CD4-positive, alpha-beta T cell treated with Interleukin-4 for 1 hour (primary cell): Measurements from ENCODE around the gene KLHL28.

Experiments used
- DNase-seq, 2 donors: peaks; one replicate each; pipeline ENCODE4 v3.0.0-alpha.2; 2020 to 2022

The KLHL28 gene

GRCh38 chr14:44959538-44959937 is 2.2 kb downstream of the KLHL28 start:
- DNase-seq: no peak

- DNase-seq: no peak
Observed at GRCh38 chr14:44956866-44957265, 4.9 kb downstream of the KLHL28 start.

GRCh38 chr14:44955528-44955927 is 6.2 kb downstream of the KLHL28 start:
- no peak for DNase-seq

- DNase-seq: no peak
Observed at GRCh38 chr14:44954750-44955149, 7.0 kb downstream of the KLHL28 start.

- no peak for DNase-seq
Observed at GRCh38 chr14:44952391-44953110, 9.2 kb downstream of the KLHL28 start.

- no peak for DNase-seq
Observed at GRCh38 chr14:44951051-44951450, 10.7 kb downstream of the KLHL28 start.

GRCh38 chr14:44945264-44945663 is 16.5 kb downstream of the KLHL28 start:
- no peak for DNase-seq

- DNase-seq: no peak
Observed at GRCh38 chr14:44944107-44944506, 17.6 kb downstream of the KLHL28 start.

GRCh38 chr14:44942436-44942835 is 19.3 kb downstream of the KLHL28 start:
- DNase-seq: no peak

GRCh38 chr14:44941591-44941990 is 20.2 kb downstream of the KLHL28 start:
- DNase-seq: no peak

- DNase-seq: peak in 1 of 2 donors; percentile 32
Observed at GRCh38 chr14:44940944-44941343, 20.8 kb downstream of the KLHL28 start.

- DNase-seq: no peak
Observed at GRCh38 chr14:44940211-44940610, 21.5 kb downstream of the KLHL28 start.

GRCh38 chr14:44937547-44937946 is 24.2 kb downstream of the KLHL28 start:
- no peak for DNase-seq

- no peak for DNase-seq
Observed at GRCh38 chr14:44935155-44935554, 26.6 kb downstream of the KLHL28 start.

GRCh38 chr14:44928793-44929192 is 33.0 kb downstream of the KLHL28 start:
- DNase-seq: peak in 1 of 2 donors; percentile 32

GRCh38 chr14:44914849-44915248 is 46.9 kb downstream of the KLHL28 start:
- DNase-seq: no peak

- no peak for DNase-seq
Observed at GRCh38 chr14:44912041-44912869, 49.5 kb downstream of the KLHL28 start.

- DNase-seq: no peak
Observed at GRCh38 chr14:44910821-44911220, 50.9 kb downstream of the KLHL28 start.

GRCh38 chr14:44901696-44902095 is 60.1 kb downstream of the KLHL28 start:
- DNase-seq: no peak

GRCh38 chr14:44898551-44898950 is 63.2 kb downstream of the KLHL28 start:
- DNase-seq: no peak

- DNase-seq: no peak
Observed at GRCh38 chr14:44897845-44898151, 63.9 kb downstream of the KLHL28 start.

- DNase-seq: peak; percentile 98 to 99
Observed at GRCh38 chr14:44897041-44897844, 64.5 kb downstream of the KLHL28 start.

GRCh38 chr14:44896275-44897040 is 65.3 kb downstream of the KLHL28 start:
- DNase-seq: no peak
